Adipocyte (in vitro differentiated cells): ENCODE measurements around the gene TENT4A.

Experiments
- DNase-seq: peaks from one replicate; pipeline ENCODE4 v3.0.0-alpha.2; 2015; ENCODE audit warnings: low read depth
- H3K27me3 ChIP-seq: replicated peaks from 2 replicates; pipeline ENCODE4 v1.7.0; 2013; ENCODE audit warnings: mild to moderate bottlenecking, low read length, moderate library complexity; ENCODE audit not compliant: control insufficient read depth, insufficient read depth
- H3K36me3 ChIP-seq: 2 replicates; pipeline ENCODE4 v1.7.0; 2013; ENCODE audit warnings: low read length, mild to moderate bottlenecking, moderate library complexity; ENCODE audit not compliant: control insufficient read depth, insufficient read depth, severe bottlenecking
- H3K4me1 ChIP-seq: 2 replicates; pipeline ENCODE4 v1.7.0; 2013; ENCODE audit warnings: mild to moderate bottlenecking, low read length, moderate library complexity; ENCODE audit not compliant: control insufficient read depth, insufficient read depth
- H3K4me3 ChIP-seq: 2 replicates; pipeline ENCODE4 v1.7.0; 2013; ENCODE audit warnings: mild to moderate bottlenecking, low read length, moderate library complexity
- H3K9ac ChIP-seq: 2 replicates; pipeline ENCODE4 v1.7.0; 2013; ENCODE audit warnings: mild to moderate bottlenecking, low read length, moderate library complexity
- H3K9me3 ChIP-seq: 2 replicates; pipeline ENCODE4 v1.7.0; 2013; ENCODE audit warnings: mild to moderate bottlenecking, low read length, moderate library complexity; ENCODE audit not compliant: control insufficient read depth

Gene TENT4A

GRCh38 chr5:6755941-6756340 lies 42.7 kb downstream of the TENT4A start:
- Histone ChIP-seq H3K36me3 (peaks cover 80% of the 10 kb centered on the region), H3K4me1 (no peaks in the 10 kb centered on the region), H3K9me3 (no peaks in the 10 kb centered on the region), H3K4me3 (no peak overlapping the region), H3K27me3 (no peaks in the 10 kb centered on the region), H3K9ac (no peak overlapping the region)
- DNase-seq, result no peak

DNA sequence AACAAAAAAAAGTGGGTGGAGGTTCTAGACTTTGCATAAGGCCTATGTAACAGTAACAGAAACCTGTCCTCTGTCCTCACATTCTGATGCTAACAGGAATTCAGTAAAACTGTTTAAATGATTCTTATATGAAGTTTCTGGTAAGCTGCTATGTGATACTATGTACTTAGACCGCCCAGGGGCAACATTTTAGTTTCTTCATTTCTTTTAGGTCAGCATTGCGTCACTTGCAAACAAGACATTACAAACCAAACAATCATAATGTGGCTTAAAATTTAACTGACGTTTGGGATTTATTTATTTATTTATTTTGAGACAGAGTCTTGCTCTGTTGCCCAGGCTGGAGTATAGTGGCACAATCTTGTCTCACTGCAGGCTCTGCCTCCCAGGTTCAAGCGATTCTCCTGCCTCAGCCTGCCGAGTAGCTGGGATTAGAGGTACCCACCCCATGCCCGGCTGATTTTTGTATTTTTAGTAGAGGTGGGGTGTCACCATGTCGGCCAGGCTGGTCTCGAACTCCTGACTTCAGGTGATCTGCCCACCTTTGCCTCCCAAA lies 44.3 kb downstream of the TENT4A start:
- no peaks in the 10 kb centered on the region for H3K9me3 ChIP-seq
- no peak overlapping the region for H3K9ac ChIP-seq
- H3K4me1 ChIP-seq, result no peaks in the 10 kb centered on the region
- H3K27me3 ChIP-seq, result no peaks in the 10 kb centered on the region
- H3K4me3 ChIP-seq, result no peak overlapping the region
- DNase-seq, result peak; percentile 19
- peaks cover 65% of the 10 kb centered on the region for H3K36me3 ChIP-seq

GRCh38 chr5:6758236-6758635 lies 45.0 kb downstream of the TENT4A start:
- peaks cover 57% of the 10 kb centered on the region for H3K36me3 ChIP-seq

GRCh38 chr5:6758706-6759105 lies 45.5 kb downstream of the TENT4A start:
- no peak for DNase-seq
- Histone ChIP-seq H3K9me3 (no peaks in the 10 kb centered on the region), H3K36me3 (peaks cover 53% of the 10 kb centered on the region), H3K9ac (no peak overlapping the region), H3K27me3 (no peaks in the 10 kb centered on the region), H3K4me1 (no peaks in the 10 kb centered on the region), H3K4me3 (no peak overlapping the region)

More at GRCh38 chr5:6758236-6758635, 45.0 kb downstream of the TENT4A start:
- Histone ChIP-seq H3K9me3 (no peaks in the 10 kb centered on the region), H3K4me1 (no peaks in the 10 kb centered on the region), H3K4me3 (no peak overlapping the region), H3K27me3 (no peaks in the 10 kb centered on the region), H3K9ac (no peak overlapping the region)
- no peak for DNase-seq

DNA sequence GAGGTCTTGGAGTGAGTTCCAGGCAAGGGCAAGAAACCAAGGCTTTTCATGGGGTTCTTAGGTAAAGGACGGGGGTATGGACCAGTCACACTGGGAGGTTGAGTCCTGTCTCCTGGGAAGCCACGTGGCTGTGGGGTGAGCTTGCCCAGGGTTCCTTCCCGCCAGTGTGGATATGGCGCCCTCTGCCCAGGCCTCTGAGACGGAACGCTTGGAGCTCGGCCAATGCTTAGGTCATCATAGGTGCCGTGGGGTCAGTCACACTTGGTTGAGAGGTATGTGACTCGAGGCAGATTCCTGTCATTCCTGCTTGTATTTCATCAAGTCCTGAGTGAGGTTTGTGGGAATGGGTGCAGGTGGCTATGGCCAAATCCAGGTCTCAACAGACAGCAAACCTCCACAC lies 46.2 kb downstream of the TENT4A start:
- DNase-seq, result no peak
- Histone ChIP-seq H3K4me3 (no peak overlapping the region), H3K9ac (no peak overlapping the region), H3K27me3 (no peaks in the 10 kb centered on the region), H3K4me1 (no peaks in the 10 kb centered on the region), H3K9me3 (no peaks in the 10 kb centered on the region), H3K36me3 (peaks cover 46% of the 10 kb centered on the region)

GRCh38 chr5:6759983-6760382 lies 46.8 kb downstream of the TENT4A start:
- H3K36me3 ChIP-seq, result peaks cover 40% of the 10 kb centered on the region
- H3K9me3 ChIP-seq, result no peaks in the 10 kb centered on the region
- H3K4me1 ChIP-seq, result no peaks in the 10 kb centered on the region
- H3K4me3 ChIP-seq, result no peak overlapping the region
- no peaks in the 10 kb centered on the region for H3K27me3 ChIP-seq
- DNase-seq, result no peak
- H3K9ac ChIP-seq, result no peak overlapping the region

DNA sequence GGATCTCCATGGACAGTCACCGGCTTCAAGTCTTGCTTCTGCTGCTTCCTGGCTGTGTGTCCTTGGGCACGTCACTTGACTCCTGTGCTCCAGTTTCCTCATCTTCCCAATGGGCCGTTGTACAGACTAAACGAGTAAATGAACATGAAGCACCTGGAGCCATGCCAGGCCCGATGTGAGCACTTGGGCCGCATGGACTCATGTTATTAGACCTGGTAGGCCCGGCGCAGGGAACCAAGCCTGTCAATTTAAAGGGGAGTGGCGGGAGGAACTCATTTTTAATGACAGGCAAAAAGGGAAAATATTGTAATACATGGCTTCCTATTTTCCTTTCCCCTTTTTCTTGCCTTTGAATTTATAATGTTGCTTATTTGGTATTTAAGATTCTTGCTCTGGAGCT lies 47.5 kb downstream of the TENT4A start:
- H3K36me3 ChIP-seq, result peaks cover 33% of the 10 kb centered on the region
- no peaks in the 10 kb centered on the region for H3K4me1 ChIP-seq
- H3K9me3 ChIP-seq, result no peaks in the 10 kb centered on the region
- no peak for DNase-seq
- H3K9ac ChIP-seq, result no peak overlapping the region
- H3K27me3 ChIP-seq, result no peaks in the 10 kb centered on the region
- H3K4me3 ChIP-seq, result no peak overlapping the region

GRCh38 chr5:6761333-6761732 lies 48.1 kb downstream of the TENT4A start:
- H3K9ac ChIP-seq, result no peak overlapping the region
- H3K9me3 ChIP-seq, result no peaks in the 10 kb centered on the region
- peaks cover 26% of the 10 kb centered on the region for H3K36me3 ChIP-seq
- H3K4me1 ChIP-seq, result peaks cover 6% of the 10 kb centered on the region
- no peak for DNase-seq
- no peaks in the 10 kb centered on the region for H3K27me3 ChIP-seq
- no peak overlapping the region for H3K4me3 ChIP-seq

DNA sequence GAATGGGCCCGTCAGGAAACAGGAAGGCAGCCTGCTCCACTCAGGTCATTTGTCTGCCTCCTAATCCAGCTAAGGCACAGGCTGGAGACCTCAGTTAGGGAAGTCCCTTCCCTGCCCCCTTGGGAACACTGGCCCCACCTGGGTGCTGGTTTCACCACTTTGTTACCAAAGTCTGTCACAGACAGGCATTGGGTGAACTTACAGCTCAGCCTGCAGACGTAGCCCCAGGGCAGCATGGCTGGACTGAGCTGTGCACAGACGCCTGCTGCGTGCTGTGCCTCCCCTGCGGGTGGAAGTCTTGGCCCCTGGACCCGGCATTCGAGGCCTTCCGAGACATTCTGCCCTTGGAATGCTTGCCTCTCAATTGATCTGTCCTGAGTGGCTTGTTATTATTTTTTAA lies 48.9 kb downstream of the TENT4A start:
- Histone ChIP-seq H3K9ac (no peak overlapping the region), H3K27me3 (no peaks in the 10 kb centered on the region), H3K36me3 (peaks cover 20% of the 10 kb centered on the region), H3K4me1 (peaks cover 11% of the 10 kb centered on the region), H3K9me3 (no peaks in the 10 kb centered on the region), H3K4me3 (no peak overlapping the region)
- no peak for DNase-seq

GRCh38 chr5:6762697-6763096 lies 49.5 kb downstream of the TENT4A start:
- H3K4me1 ChIP-seq, result peaks cover 11% of the 10 kb centered on the region
- H3K36me3 ChIP-seq, result peaks cover 16% of the 10 kb centered on the region
- H3K27me3 ChIP-seq, result no peaks in the 10 kb centered on the region
- no peak overlapping the region for H3K9ac ChIP-seq
- H3K9me3 ChIP-seq, result no peaks in the 10 kb centered on the region
- H3K4me3 ChIP-seq, result no peak overlapping the region
- DNase-seq, result no peak

GRCh38 chr5:6763191-6763590 lies 50.0 kb downstream of the TENT4A start:
- no peak overlapping the region for H3K9ac ChIP-seq
- no peak overlapping the region for H3K4me3 ChIP-seq
- H3K9me3 ChIP-seq, result no peaks in the 10 kb centered on the region
- DNase-seq, result no peak
- H3K36me3 ChIP-seq, result peaks cover 11% of the 10 kb centered on the region
- peaks cover 11% of the 10 kb centered on the region for H3K4me1 ChIP-seq
- H3K27me3 ChIP-seq, result no peaks in the 10 kb centered on the region
